H9 (cell line): Measurements from ENCODE around the gene OSGEPL1. TPM values are rescaled to one million over a fixed set of nuclear protein-coding genes. Genes with fewer than 3 reads are reported as not detected.
"Not testable (repeated sequence)": the region's sequence is repeated elsewhere in the genome, so short reads cannot be mapped to it uniquely, and the experiment has no call there.

Experiments used
- DNase-seq: peaks from one replicate; pipeline ENCODE4 v3.0.0-alpha.2; 2017
- H2AFZ ChIP-seq: one replicate; pipeline ENCODE4 v1.6.1; 2013; ENCODE audit warnings: mild to moderate bottlenecking, low read length, control low read depth, moderate library complexity
- H2AK5ac ChIP-seq: 2 replicates; pipeline ENCODE4 v1.6.1; 2013; ENCODE audit warnings: low read length, control low read depth, mixed read lengths; ENCODE audit not compliant: insufficient read length
- H2BK120ac ChIP-seq: one replicate; pipeline ENCODE4 v1.6.1; 2013; ENCODE audit warnings: low read depth, mild to moderate bottlenecking, low read length, control low read depth, inconsistent platforms; ENCODE audit not compliant: poor library complexity, severe bottlenecking
- H2BK12ac ChIP-seq: 2 replicates; pipeline ENCODE4 v1.6.1; 2013; ENCODE audit warnings: low read length, control low read depth, mixed read lengths, low read depth; ENCODE audit not compliant: insufficient read length
- H2BK15ac ChIP-seq: 2 replicates; pipeline ENCODE4 v1.6.1; 2013; ENCODE audit warnings: low read depth, low read length, control low read depth
- H2BK20ac ChIP-seq: one replicate; pipeline ENCODE4 v1.6.1; 2013; ENCODE audit warnings: low read depth, mild to moderate bottlenecking, low read length, control low read depth, inconsistent platforms; ENCODE audit not compliant: poor library complexity, severe bottlenecking
- H2BK5ac ChIP-seq: 2 replicates; pipeline ENCODE4 v1.6.1; 2013; ENCODE audit warnings: low read length, control low read depth, mixed read lengths; ENCODE audit not compliant: insufficient read length
- H3K14ac ChIP-seq: 2 replicates; pipeline ENCODE4 v1.6.1; 2013; ENCODE audit warnings: low read length, control low read depth; ENCODE audit not compliant: insufficient read depth
- H3K18ac ChIP-seq: 2 replicates; pipeline ENCODE4 v1.6.1; 2013; ENCODE audit warnings: low read depth, mild to moderate bottlenecking, mixed read lengths, low read length, control low read depth; ENCODE audit not compliant: insufficient read length
- H3K23ac ChIP-seq: 2 replicates; pipeline ENCODE4 v1.6.1; 2013; ENCODE audit warnings: low read length, control low read depth, mixed read lengths, low read depth; ENCODE audit not compliant: insufficient read length
- H3K23me2 ChIP-seq: 2 replicates; pipeline ENCODE4 v1.6.1; 2013; ENCODE audit warnings: low read depth, mild to moderate bottlenecking, mixed read lengths, low read length, control low read depth; ENCODE audit not compliant: insufficient read length, poor library complexity, severe bottlenecking
- H3K27ac ChIP-seq: 2 replicates; pipeline ENCODE4 v1.5.1; 2013; ENCODE audit warnings: low read length, control low read depth, mixed read lengths, low read depth; ENCODE audit not compliant: insufficient read length
- H3K27me3 ChIP-seq: 2 replicates; pipeline ENCODE4 v1.6.1; 2013; ENCODE audit warnings: low read length, control low read depth, inconsistent platforms; ENCODE audit not compliant: insufficient read depth
- H3K4ac ChIP-seq: 2 replicates; pipeline ENCODE4 v1.6.1; 2013; ENCODE audit warnings: low read depth, mild to moderate bottlenecking, control low read depth, inconsistent platforms, low read length, moderate library complexity
- H3K4me1 ChIP-seq: 2 replicates; pipeline ENCODE4 v1.6.1; 2013; ENCODE audit warnings: low read length, control low read depth, inconsistent platforms; ENCODE audit not compliant: insufficient read depth
- H3K4me2 ChIP-seq: 2 replicates; pipeline ENCODE4 v1.6.1; 2013; ENCODE audit warnings: low read length, control low read depth, mixed read lengths; ENCODE audit not compliant: insufficient read length, insufficient read depth
- H3K56ac ChIP-seq: 2 replicates; pipeline ENCODE4 v1.6.1; 2013; ENCODE audit warnings: low read depth, mild to moderate bottlenecking, mixed read lengths, low read length, control low read depth; ENCODE audit not compliant: insufficient read length
- H3K79me1 ChIP-seq: 2 replicates; pipeline ENCODE4 v1.6.1; 2013; ENCODE audit warnings: low read depth, mild to moderate bottlenecking, moderate library complexity, low read length, control low read depth, inconsistent platforms; ENCODE audit not compliant: insufficient read depth, poor library complexity, severe bottlenecking
- H3K79me2 ChIP-seq: 2 replicates; pipeline ENCODE4 v1.6.1; 2013; ENCODE audit warnings: low read length, control low read depth, inconsistent platforms; ENCODE audit not compliant: insufficient read depth
- H3K9ac ChIP-seq: 2 replicates; pipeline ENCODE4 v1.6.1; 2013; ENCODE audit warnings: low read length, control low read depth, mixed read lengths; ENCODE audit not compliant: insufficient read length; ENCODE audit errors: extremely low read depth
- H3K9me3 ChIP-seq: one replicate; pipeline ENCODE4 v1.6.1; 2013; ENCODE audit warnings: low read depth, low read length, inconsistent platforms; ENCODE audit not compliant: control insufficient read depth
- H3T11ph ChIP-seq: one replicate; pipeline ENCODE4 v1.6.1; 2013; ENCODE audit warnings: mild to moderate bottlenecking, low read length, control low read depth, inconsistent platforms
- H4K20me1 ChIP-seq: one replicate; pipeline ENCODE4 v1.6.1; 2013; ENCODE audit not compliant: control insufficient read depth, insufficient read length, insufficient read depth
- H4K5ac ChIP-seq: 2 replicates; pipeline ENCODE4 v1.6.1; 2013; ENCODE audit warnings: low read depth, mild to moderate bottlenecking, mixed read lengths, low read length, control low read depth; ENCODE audit not compliant: insufficient read length
- H4K8ac ChIP-seq: replicated peaks from 2 replicates; pipeline ENCODE4 v1.6.1; 2013; ENCODE audit warnings: low read length, control low read depth, mixed read lengths, low read depth; ENCODE audit not compliant: insufficient read length
- H4K91ac ChIP-seq: 2 replicates; pipeline ENCODE4 v1.6.1; 2013; ENCODE audit warnings: low read depth, mild to moderate bottlenecking, moderate library complexity, mixed read lengths, low read length, control low read depth; ENCODE audit not compliant: insufficient read length
- H3K27ac Mint-ChIP-seq, 3 experiments: 2 replicates in 2 of 3; 3 replicates in 1 of 3; pipeline ENCODE4 v1.8.0; 2020 to 2021; ENCODE audit warnings: mixed read lengths in 3 of 3, mild to moderate bottlenecking in 1 of 3, moderate library complexity in 1 of 3
- H3K27me3 Mint-ChIP-seq: 2 replicates; pipeline ENCODE4 v1.8.0; 2021; ENCODE audit warnings: low read depth, mild to moderate bottlenecking, moderate library complexity, mixed read lengths
- H3K36me3 Mint-ChIP-seq, 3 experiments: 2 replicates in 2 of 3; 3 replicates in 1 of 3; pipeline ENCODE4 v1.8.0; 2020 to 2021; ENCODE audit warnings: low read depth in 3 of 3, mixed read lengths in 3 of 3; ENCODE audit not compliant: insufficient read depth in 1 of 3
- H3K4me1 Mint-ChIP-seq, 2 experiments: 2 replicates each; pipeline ENCODE4 v1.8.0; 2020; ENCODE audit warnings: mixed read lengths in 2 of 2
- H3K4me3 Mint-ChIP-seq, 2 experiments: 2 replicates in 1 of 2; 3 replicates in 1 of 2; pipeline ENCODE4 v1.8.0; 2020 to 2021; ENCODE audit warnings: mild to moderate bottlenecking in 2 of 2, mixed read lengths in 2 of 2, moderate library complexity in 1 of 2
- H3K9me3 Mint-ChIP-seq, 2 experiments: 2 replicates in 1 of 2; 3 replicates in 1 of 2; pipeline ENCODE4 v1.8.0; 2020; ENCODE audit warnings: mild to moderate bottlenecking in 2 of 2, mixed read lengths in 2 of 2, moderate library complexity in 1 of 2
- CTCF ChIP-seq: fragments of 200-600 bp; sonication (generic); conservative IDR thresholded peaks from 3 replicates; pipeline ENCODE4 v1.8.0; 2021; ENCODE audit warnings: antibody characterized with exemption, mild to moderate bottlenecking
- WGBS: extraction: QIAGEN DNeasy Blood & Tissue Kit; methylation state at CpG from one replicate; pipeline ENCODE4 v1.1.7; 2013; ENCODE audit warnings: missing lambda C conversion rate, low lambda C conversion rate, mixed read lengths; ENCODE audit not compliant: insufficient read length; ENCODE audit errors: extremely low coverage; 5-methylcytosine and 5-hydroxymethylcytosine counted together
- total RNA-seq: library from RNA; stranded (reverse); gene quantifications from 2 replicates; pipeline ENCODE4 v1.2.1, GENCODE V29; 2021

OSGEPL1 gene
- total RNA-seq, 1 experiment from 2014 or later, result 10.7 TPM

- Histone ChIP-seq H2AFZ (no peak overlapping the region), H3K14ac (no peak overlapping the region), H3K18ac (no peak overlapping the region), H4K20me1 (no peaks in the 10 kb centered on the region), H4K91ac (no peak overlapping the region), H2BK12ac (no peak overlapping the region), H3K9ac (no peak overlapping the region), H2BK20ac (no peak overlapping the region), H2AK5ac (no peak overlapping the region), H3K4ac (no peak overlapping the region), H3K9me3 (no peaks in the 10 kb centered on the region), H3K79me1 (no peaks in the 10 kb centered on the region), H4K5ac (no peak overlapping the region), H3K23me2 (no peaks in the 10 kb centered on the region), H3K27me3 (no peaks in the 10 kb centered on the region), H3K4me2 (no peak overlapping the region), H3K4me1 (no peaks in the 10 kb centered on the region), H4K8ac (no peak overlapping the region), H3K27ac (no peak overlapping the region), H3K23ac (no peak overlapping the region), H3K56ac (no peak overlapping the region), H2BK120ac (no peak overlapping the region), H2BK5ac (no peak overlapping the region), H2BK15ac (no peak overlapping the region), H3T11ph (no peak overlapping the region), H3K79me2 (no peaks in the 10 kb centered on the region)
- no peaks in the 10 kb centered on the region for H3K4me1 Mint-ChIP-seq
- no peak overlapping the region for H3K4me3 Mint-ChIP-seq
- TF ChIP-seq CTCF, result no peak
- WGBS, result no CpG with 5 or more reads among the region's 4 CpGs
- no peak overlapping the region for H3K27ac Mint-ChIP-seq
- peaks cover 11 to 30% of the 10 kb centered on the region in 2 experiments for H3K9me3 Mint-ChIP-seq
- no peak for DNase-seq
- H3K36me3 Mint-ChIP-seq, result peaks cover 0 to 6% (median 6%) of the 10 kb centered on the region in 3 experiments; a peak in 3 of 7 replicates
- H3K27me3 Mint-ChIP-seq, result no peaks in the 10 kb centered on the region; the same call in none of the 2 replicates
These were observed 43.0 kb downstream of the OSGEPL1 start for GRCh38 chr2:189719571-189719970.

GRCh38 chr2:189717593-189717992 is 45.0 kb downstream of the OSGEPL1 start:
- not testable (repeated sequence) for H3K27ac Mint-ChIP-seq, H3K27me3 ChIP-seq, H2BK5ac ChIP-seq, H3K56ac ChIP-seq, H3K79me1 ChIP-seq, H4K91ac ChIP-seq, H3K18ac ChIP-seq, H3K23ac ChIP-seq, H3K4me1 ChIP-seq, H4K5ac ChIP-seq, H3K14ac ChIP-seq, H2BK12ac ChIP-seq, H2BK15ac ChIP-seq, H3K9ac ChIP-seq, H3K4ac ChIP-seq, H4K8ac ChIP-seq, H3K4me2 ChIP-seq, H4K20me1 ChIP-seq, H3K23me2 ChIP-seq, H2BK120ac ChIP-seq, H3K27me3 Mint-ChIP-seq, H3K4me3 Mint-ChIP-seq, H3T11ph ChIP-seq, H3K9me3 ChIP-seq, H2AK5ac ChIP-seq, H2AFZ ChIP-seq, DNase-seq, H2BK20ac ChIP-seq, H3K4me1 Mint-ChIP-seq, H3K79me2 ChIP-seq, H3K27ac ChIP-seq
- WGBS, result no CpG with 5 or more reads among the region's 1 CpG
- H3K36me3 Mint-ChIP-seq, result peaks cover 0 to 17% (median 16%) of the 10 kb centered on the region in 3 experiments; a peak in 4 of 7 replicates
- H3K9me3 Mint-ChIP-seq, result peaks cover 25 to 48% of the 10 kb centered on the region in 2 experiments
